ENCODE data around the gene ESRRA. TPM values are rescaled to one million over a fixed set of nuclear protein-coding genes. Genes with fewer than 3 reads are reported as not detected.

ESRRA gene
- total and polyA plus RNA-seq, 12 donors = 115 to 225 (median 135) TPM

- no peaks in the 10 kb centered on the region for H3K9me3 ChIP-seq
- DNase-seq (peak in 1 of 2 donors; percentile 61), ATAC-seq (peak in 2 of 8 donors; percentile 23 to 33)
- H3K36me3 ChIP-seq = peaks cover 0 to 22% (median 0%) of the 10 kb centered on the region in 9 donors
- no peak for TF ChIP-seq CTCF (IDR thresholded peaks at IDR 0.05)
- intact Hi-C loops (cut with DNase I) = no loop called here
- WGBS, 2 donors = 25 to 32% methylated on average over 33 of the region's 33 CpGs
- peak overlapping the region in 5 of 10 donors; percentile 10 to 56 (median 19) for H3K4me3 ChIP-seq
- H3K4me1 ChIP-seq = peaks cover 5 to 31% (median 11%) of the 10 kb centered on the region in 9 donors
- H3K27ac ChIP-seq = peak overlapping the region in 2 of 10 donors; percentile 44 to 85
- peaks cover 0 to 2% (median 0%) of the 10 kb centered on the region in 7 donors for H3K27me3 ChIP-seq
Observed at GRCh38 chr11:64340671-64341335, 35.5 kb downstream of the ESRRA start.

- 83% methylated on average over 21 of the region's 21 CpGs for WGBS, 2 donors
- H3K4me3 ChIP-seq = peak overlapping the region in 1 of 10 donors; percentile 56
- ATAC-seq = peak in 1 of 8 donors; percentile 2
- peaks cover 0 to 22% (median 0%) of the 10 kb centered on the region in 9 donors for H3K36me3 ChIP-seq
- TF ChIP-seq CTCF (IDR thresholded peaks at IDR 0.05) = no peak
- H3K27ac ChIP-seq = no peak overlapping the region
- H3K27me3 ChIP-seq = peaks cover 0 to 2% (median 0%) of the 10 kb centered on the region in 7 donors
- intact Hi-C loops (cut with DNase I) = no loop called here
- DNase-seq = no peak
- no peaks in the 10 kb centered on the region for H3K9me3 ChIP-seq
- peaks cover 5 to 31% (median 11%) of the 10 kb centered on the region in 9 donors for H3K4me1 ChIP-seq
Observed at GRCh38 chr11:64341429-64341828, 36.1 kb downstream of the ESRRA start.

GRCh38 chr11:64341851-64342791 is 36.8 kb downstream of the ESRRA start:
- 18 to 20% methylated on average over 54 to 55 of the region's 55 CpGs for WGBS, 2 donors

More at GRCh38 chr11:64341851-64342791, 36.8 kb downstream of the ESRRA start:
- Histone ChIP-seq H3K27me3 (peaks cover 0 to 2% (median 0%) of the 10 kb centered on the region in 7 donors), H3K36me3 (peaks cover 0 to 22% (median 0%) of the 10 kb centered on the region in 9 donors), H3K27ac (peak overlapping the region in 9 of 10 donors; percentile 23 to 80 (median 74)), H3K4me1 (peaks cover 5 to 31% (median 11%) of the 10 kb centered on the region in 9 donors), H3K4me3 (peak overlapping the region in 9 of 10 donors; percentile 19 to 55 (median 47)), H3K9me3 (no peaks in the 10 kb centered on the region)
- intact Hi-C loops (cut with DNase I) = no loop called here
- TF ChIP-seq CTCF (IDR thresholded peaks at IDR 0.05) = peak in 8 of 9 donors; percentile 14 to 72 (median 50)
- DNase-seq (peak; percentile 86 to 93), ATAC-seq (peak; percentile 86 to 94 (median 90))

All from heart right ventricle (tissue), 16 donors.